ENCODE data around the gene SLC16A7. TPM values are rescaled to one million over a fixed set of nuclear protein-coding genes. Genes with fewer than 3 reads are reported as not detected.

Gene SLC16A7
- total and polyA plus RNA-seq, 2 of the 8 experiments (the other 6 are each of a cell fraction or from before 2014, with no cell fraction given): 0.74 to 4.3 TPM

- TF ChIP-seq EZH2 (IDR thresholded peaks at IDR 0.05; ENCODE audit: low read depth, low read length, severe bottlenecking) (no peak), CHD7 (IDR thresholded peaks at IDR 0.05; ENCODE audit: insufficient replicate concordance, low read length) (no peak), USF2 (IDR thresholded peaks at IDR 0.05; ENCODE audit: low read length) (no peak), NANOG (IDR thresholded peaks at IDR 0.05; ENCODE audit: insufficient read depth, low read depth, low read length, poor library complexity, severe bottlenecking) (no peak), CBX5 (IDR thresholded peaks at IDR 0.05; ENCODE audit: low read depth, low read length) (no peak), MAX (IDR thresholded peaks at IDR 0.05) (no peak)
These were observed 4.3 kb downstream of the SLC16A7 start (continued) for GRCh38 chr12:59600171-59600570.

Measured in H1 (cell line).